A673 (cell line): ENCODE results near the gene CFAP61.

Source experiments
- EZH2 ChIP-seq: fragments of 200-600 bp; sonication (generic); IDR thresholded peaks from 2 replicates; pipeline ENCODE4 v1.6.1; 2017; ENCODE audit warnings: borderline replicate concordance, low read depth, mild to moderate bottlenecking, mixed read lengths, antibody characterized with exemption, low read length; ENCODE audit not compliant: poor library complexity, severe bottlenecking
- TF ChIP-seq, protein P1 (sequence below): fragments of 300-800, 200-600 bp; sonication (generic); conservative IDR thresholded peaks from 2 replicates; pipeline ENCODE4 v1.5.1; 2017; ENCODE audit warnings: low read depth, mild to moderate bottlenecking, antibody characterized with exemption, low read length, moderate library complexity, mixed read lengths

DNA sequence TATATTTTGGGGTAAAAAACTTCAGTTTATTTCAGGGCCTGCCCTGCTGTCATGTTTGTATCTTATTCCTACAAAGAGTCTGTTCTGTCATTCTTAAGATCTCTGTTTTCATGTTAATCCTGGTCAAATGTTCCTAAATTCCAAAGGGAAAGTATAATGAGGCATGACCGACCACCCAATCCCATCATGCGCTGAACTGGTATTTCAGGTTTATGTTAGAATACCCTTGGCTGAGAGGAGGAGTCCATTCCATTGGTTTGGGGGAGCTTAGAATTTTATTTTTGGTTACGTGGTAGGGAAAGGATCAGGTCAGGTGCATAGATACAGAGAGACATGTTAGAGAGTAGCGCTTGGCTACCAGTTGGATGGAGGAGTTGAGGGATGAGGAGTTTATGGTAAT lies 25.7 kb downstream of the CFAP61 start:
- TF ChIP-seq, protein P1, sequence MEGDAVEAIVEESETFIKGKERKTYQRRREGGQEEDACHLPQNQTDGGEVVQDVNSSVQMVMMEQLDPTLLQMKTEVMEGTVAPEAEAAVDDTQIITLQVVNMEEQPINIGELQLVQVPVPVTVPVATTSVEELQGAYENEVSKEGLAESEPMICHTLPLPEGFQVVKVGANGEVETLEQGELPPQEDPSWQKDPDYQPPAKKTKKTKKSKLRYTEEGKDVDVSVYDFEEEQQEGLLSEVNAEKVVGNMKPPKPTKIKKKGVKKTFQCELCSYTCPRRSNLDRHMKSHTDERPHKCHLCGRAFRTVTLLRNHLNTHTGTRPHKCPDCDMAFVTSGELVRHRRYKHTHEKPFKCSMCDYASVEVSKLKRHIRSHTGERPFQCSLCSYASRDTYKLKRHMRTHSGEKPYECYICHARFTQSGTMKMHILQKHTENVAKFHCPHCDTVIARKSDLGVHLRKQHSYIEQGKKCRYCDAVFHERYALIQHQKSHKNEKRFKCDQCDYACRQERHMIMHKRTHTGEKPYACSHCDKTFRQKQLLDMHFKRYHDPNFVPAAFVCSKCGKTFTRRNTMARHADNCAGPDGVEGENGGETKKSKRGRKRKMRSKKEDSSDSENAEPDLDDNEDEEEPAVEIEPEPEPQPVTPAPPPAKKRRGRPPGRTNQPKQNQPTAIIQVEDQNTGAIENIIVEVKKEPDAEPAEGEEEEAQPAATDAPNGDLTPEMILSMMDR, result no peak
- no peak for TF ChIP-seq EZH2
